ENCODE measurements around the gene SLC27A6.
A peak's percentile ranks its signal among the peaks of the same experiment; 100 is the strongest.

SLC27A6 gene

DNA sequence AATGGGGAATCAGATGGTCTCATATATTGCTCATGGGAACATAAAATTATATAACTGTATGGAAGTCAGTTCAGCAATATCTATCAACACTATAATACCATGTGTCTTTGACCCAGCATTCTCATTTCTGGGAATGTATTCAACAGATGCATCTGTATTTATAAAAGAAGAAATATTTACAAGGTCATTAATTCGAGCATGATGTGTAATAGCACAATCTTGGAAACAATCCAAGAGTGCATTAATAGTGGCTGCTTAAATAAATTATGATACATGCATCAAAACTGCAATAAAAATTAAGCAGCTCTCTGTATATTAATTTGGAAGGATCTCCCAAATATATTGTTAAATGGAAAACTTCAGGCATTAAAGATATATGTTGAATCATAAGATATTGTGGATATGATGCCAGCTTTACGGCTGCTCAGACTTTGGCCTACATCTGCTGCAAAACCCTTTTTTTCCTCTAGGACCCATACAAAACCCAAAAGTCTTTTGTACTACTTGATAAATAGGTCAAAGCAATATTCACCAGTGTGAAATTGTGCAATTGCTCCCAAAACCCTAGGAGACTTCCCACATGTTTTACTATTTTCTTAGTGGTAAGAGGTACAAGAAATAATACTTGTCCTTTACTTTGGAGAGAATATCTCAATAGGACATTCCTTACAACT is 84.0 kb downstream of the SLC27A6 start:
- Mint-ChIP-seq H3K9me3 (peaks cover 17% of the 10 kb centered on the region), H3K27me3 (peaks cover 19% of the 10 kb centered on the region), H3K4me1 (no peaks in the 10 kb centered on the region), H3K27ac (ENCODE audit: low read depth) (no peak overlapping the region), H3K4me3 (no peak overlapping the region), H3K36me3 (ENCODE audit: insufficient read depth) (no peaks in the 10 kb centered on the region)
- ATAC-seq (replicated peaks; ENCODE audit: extremely low read depth, poor library complexity, severe bottlenecking), result no peak
- no peak for DNase-seq (ENCODE audit: low spot score in 2 of 2)

DNA sequence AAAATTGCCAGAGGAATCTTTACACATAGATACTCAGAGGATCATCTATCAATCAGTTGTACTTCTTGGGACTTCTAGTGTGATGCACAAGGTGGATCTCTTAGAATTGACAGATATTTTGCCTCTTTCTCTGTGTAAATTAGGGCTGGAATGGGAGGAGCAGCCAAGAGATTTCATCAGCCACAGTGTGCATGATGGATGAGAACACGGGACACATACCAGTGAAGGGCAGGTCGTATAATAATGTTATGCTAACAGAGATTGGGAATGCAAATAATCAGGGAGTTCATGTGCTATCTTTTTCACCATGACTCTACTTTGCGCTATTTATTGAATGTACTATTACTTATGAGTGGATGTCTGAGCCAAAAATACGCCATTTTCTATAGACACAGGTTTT is 86.0 kb downstream of the SLC27A6 start:
- no peaks in the 10 kb centered on the region for H3K36me3 Mint-ChIP-seq (ENCODE audit: insufficient read depth)
- H3K4me3 Mint-ChIP-seq, result no peak overlapping the region
- H3K4me1 Mint-ChIP-seq, result no peaks in the 10 kb centered on the region
- H3K27me3 Mint-ChIP-seq, result peaks cover 39% of the 10 kb centered on the region
- H3K9me3 Mint-ChIP-seq, result no peaks in the 10 kb centered on the region
- ATAC-seq (replicated peaks; ENCODE audit: extremely low read depth, poor library complexity, severe bottlenecking) (no peak), DNase-seq (ENCODE audit: low spot score in 2 of 2) (no peak)
- H3K27ac Mint-ChIP-seq (ENCODE audit: low read depth), result no peak overlapping the region

DNA sequence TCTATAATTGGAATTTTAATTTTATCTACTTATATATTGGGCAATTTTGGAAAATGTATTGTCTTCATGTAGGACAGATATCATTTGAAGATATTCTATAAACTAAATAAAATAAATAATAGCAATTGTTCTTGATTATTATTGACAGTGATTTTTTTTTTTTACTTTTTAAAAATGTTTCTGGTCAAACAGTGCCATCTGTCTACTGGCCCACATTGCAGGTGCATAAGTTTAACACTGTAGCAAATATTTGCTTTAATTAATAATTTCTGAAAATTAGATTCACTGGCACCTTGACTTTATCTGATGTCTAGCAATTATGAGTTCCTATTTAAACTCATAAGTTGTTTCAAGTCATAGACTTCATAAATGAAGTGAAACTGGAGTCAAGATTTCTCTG is 88.2 kb downstream of the SLC27A6 start:
- Mint-ChIP-seq H3K27me3 (peaks cover 60% of the 10 kb centered on the region), H3K4me1 (no peaks in the 10 kb centered on the region), H3K36me3 (ENCODE audit: insufficient read depth) (no peaks in the 10 kb centered on the region), H3K9me3 (no peaks in the 10 kb centered on the region), H3K27ac (ENCODE audit: low read depth) (no peak overlapping the region), H3K4me3 (no peak overlapping the region)
- DNase-seq (ENCODE audit: low spot score in 2 of 2) (no peak), ATAC-seq (replicated peaks; ENCODE audit: extremely low read depth, poor library complexity, severe bottlenecking) (no peak)

DNA sequence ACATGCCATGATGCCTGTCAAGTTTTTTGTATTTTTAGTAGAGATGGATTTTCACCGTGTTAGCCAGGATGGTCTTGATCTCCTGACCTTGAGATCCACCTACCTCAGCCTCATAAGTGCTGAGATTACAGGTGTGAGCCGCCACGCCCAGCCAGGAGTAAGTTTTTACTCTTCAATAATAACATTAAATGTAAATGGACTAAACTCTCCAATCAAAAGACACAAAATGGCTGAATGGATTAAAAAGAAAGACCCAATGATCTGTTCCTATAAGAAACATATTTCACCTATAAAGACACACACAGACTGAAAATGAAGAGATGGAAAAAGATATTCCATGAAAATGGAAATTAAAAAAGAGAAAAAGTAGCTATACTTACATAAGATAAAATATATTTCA is 92.0 kb downstream of the SLC27A6 start:
- DNase-seq (ENCODE audit: low spot score in 2 of 2) (no peak), ATAC-seq (replicated peaks; ENCODE audit: extremely low read depth, poor library complexity, severe bottlenecking) (no peak)
- no peaks in the 10 kb centered on the region for H3K9me3 Mint-ChIP-seq
- no peaks in the 10 kb centered on the region for H3K36me3 Mint-ChIP-seq (ENCODE audit: insufficient read depth)
- no peak overlapping the region for H3K4me3 Mint-ChIP-seq
- H3K27ac Mint-ChIP-seq (ENCODE audit: low read depth), result peak overlapping the region; percentile 70
- no peaks in the 10 kb centered on the region for H3K4me1 Mint-ChIP-seq
- peaks cover 59% of the 10 kb centered on the region for H3K27me3 Mint-ChIP-seq

DNA sequence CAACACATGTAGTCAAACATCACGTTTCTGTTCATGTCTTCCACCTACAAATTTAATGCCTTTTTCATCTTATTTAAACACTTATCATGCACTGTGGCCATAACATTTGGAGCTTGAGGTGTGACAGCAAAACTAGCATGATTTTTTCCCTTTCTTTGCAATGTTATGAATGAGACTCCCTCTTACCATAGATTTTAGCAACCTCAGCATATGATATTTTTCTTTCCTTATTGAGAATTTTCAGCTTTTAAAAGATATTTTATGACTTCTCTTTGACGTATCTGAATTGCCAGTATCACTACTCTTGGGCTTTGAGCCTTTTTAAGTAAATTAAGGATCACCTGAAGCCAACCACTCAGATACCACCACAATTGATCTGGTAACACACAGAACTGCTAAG is 96.6 kb downstream of the SLC27A6 start:
- H3K27ac Mint-ChIP-seq (ENCODE audit: low read depth), result no peak overlapping the region
- no peak overlapping the region for H3K4me3 Mint-ChIP-seq
- H3K4me1 Mint-ChIP-seq, result no peaks in the 10 kb centered on the region
- H3K36me3 Mint-ChIP-seq (ENCODE audit: insufficient read depth), result no peaks in the 10 kb centered on the region
- DNase-seq (ENCODE audit: low spot score in 2 of 2) (no peak), ATAC-seq (replicated peaks; ENCODE audit: extremely low read depth, poor library complexity, severe bottlenecking) (no peak)
- peaks cover 43% of the 10 kb centered on the region for H3K27me3 Mint-ChIP-seq
- no peaks in the 10 kb centered on the region for H3K9me3 Mint-ChIP-seq

DNA sequence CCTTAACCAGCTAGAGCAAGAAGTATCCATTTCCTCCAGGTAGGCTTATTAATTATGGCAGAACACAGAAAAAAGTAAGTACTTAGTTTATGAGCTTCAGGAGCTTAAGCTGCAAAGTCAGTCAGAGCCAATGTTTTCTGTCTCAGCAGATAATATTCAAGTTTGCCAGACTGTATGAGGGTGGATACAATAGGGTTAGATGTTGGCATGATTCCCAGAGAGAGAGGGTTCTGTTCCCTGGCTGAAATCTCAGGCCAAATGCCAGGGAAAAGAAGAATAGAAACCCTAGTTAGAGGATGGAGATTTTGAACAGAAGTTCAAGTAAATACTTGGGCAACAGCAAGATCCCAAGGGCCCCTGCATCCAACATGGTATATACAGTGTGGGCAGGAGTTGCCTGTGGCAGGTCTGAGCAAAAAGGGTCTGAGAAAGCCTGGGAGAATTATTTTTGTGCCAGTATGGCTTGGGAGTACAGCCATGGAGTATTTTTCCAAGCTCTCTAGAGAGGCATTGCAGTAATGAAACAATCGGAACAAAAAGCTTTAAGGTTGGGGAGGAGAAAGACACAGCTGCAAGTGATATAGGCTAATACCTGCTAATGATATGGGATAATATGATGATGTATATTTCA is 98.3 kb downstream of the SLC27A6 start:
- Mint-ChIP-seq H3K27me3 (peaks cover 28% of the 10 kb centered on the region), H3K36me3 (ENCODE audit: insufficient read depth) (no peaks in the 10 kb centered on the region), H3K27ac (ENCODE audit: low read depth) (no peak overlapping the region), H3K4me1 (no peaks in the 10 kb centered on the region), H3K9me3 (no peaks in the 10 kb centered on the region), H3K4me3 (no peak overlapping the region)
- DNase-seq (ENCODE audit: low spot score in 2 of 2), result no peak
- no peak for ATAC-seq (replicated peaks; ENCODE audit: extremely low read depth, poor library complexity, severe bottlenecking)

DNA sequence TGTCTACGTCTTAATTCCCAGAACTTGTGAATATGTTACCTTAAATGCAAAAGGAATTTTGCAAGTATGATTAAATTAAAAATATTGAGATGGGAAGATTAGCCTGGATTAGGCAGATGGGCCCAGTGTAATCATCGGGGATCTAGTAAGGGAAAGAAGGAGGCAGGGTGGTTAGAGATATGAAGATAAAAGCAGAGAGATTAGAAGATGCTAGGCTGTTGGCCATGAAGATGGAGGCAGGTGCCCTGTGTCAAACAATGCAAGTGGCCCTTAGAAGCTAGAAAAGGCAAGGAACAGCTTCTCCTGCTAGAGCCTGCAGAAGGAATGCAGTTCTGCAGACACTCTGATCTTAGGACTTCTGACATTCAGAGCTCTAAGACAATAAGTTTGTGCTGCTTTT is 100.4 kb downstream of the SLC27A6 start:
- Mint-ChIP-seq H3K36me3 (ENCODE audit: insufficient read depth) (no peaks in the 10 kb centered on the region), H3K9me3 (no peaks in the 10 kb centered on the region), H3K27me3 (peaks cover 25% of the 10 kb centered on the region), H3K27ac (ENCODE audit: low read depth) (no peak overlapping the region), H3K4me3 (no peak overlapping the region), H3K4me1 (no peaks in the 10 kb centered on the region)
- ATAC-seq (replicated peaks; ENCODE audit: extremely low read depth, poor library complexity, severe bottlenecking), result no peak
- no peak for DNase-seq (ENCODE audit: low spot score in 2 of 2)

DNA sequence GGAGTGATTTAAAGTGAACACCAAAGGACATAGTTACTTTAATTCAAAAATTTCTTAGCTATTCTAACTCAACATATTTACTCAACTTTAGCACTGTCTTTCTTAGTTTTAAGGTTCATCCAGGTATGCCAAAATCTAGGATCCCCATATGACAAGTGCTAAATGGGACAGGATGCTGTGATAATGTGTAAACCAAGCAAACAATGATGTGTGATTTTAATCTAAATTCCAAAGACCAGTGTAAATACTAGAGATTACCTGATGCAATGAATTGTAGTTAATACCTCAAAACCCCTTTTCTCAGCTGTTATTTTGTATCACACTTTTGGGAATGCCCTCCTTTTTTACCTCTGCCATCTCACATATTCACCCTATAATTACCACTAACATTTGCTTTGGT is 102.5 kb downstream of the SLC27A6 start:
- peaks cover 26% of the 10 kb centered on the region for H3K27me3 Mint-ChIP-seq

DNA sequence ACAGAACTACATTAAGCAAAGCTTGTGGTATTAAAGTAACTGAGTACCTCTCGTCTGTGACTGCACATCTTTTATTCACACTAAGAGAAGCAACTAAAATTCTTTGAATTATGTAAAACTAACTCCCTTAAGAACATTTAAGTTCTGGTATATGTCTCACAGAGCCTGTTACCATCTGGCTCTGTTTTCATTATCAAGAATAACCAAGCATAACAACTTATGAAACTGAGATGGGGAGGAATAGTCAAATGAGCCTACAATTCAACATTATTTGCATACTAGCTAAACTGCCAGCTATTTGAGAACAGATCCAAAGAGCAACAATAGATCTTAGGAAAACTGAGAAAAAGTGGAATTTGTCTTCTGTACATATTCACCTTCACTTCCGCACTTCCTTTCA is 104.0 kb downstream of the SLC27A6 start:
- H3K4me1 Mint-ChIP-seq, result no peaks in the 10 kb centered on the region
- DNase-seq (ENCODE audit: low spot score in 2 of 2) (no peak), ATAC-seq (replicated peaks; ENCODE audit: extremely low read depth, poor library complexity, severe bottlenecking) (no peak)
- H3K4me3 Mint-ChIP-seq, result no peak overlapping the region
- no peak overlapping the region for H3K27ac Mint-ChIP-seq (ENCODE audit: low read depth)
- H3K27me3 Mint-ChIP-seq, result peaks cover 31% of the 10 kb centered on the region
- H3K9me3 Mint-ChIP-seq, result no peaks in the 10 kb centered on the region
- H3K36me3 Mint-ChIP-seq (ENCODE audit: insufficient read depth), result no peaks in the 10 kb centered on the region

More for the DNA sequence above, 102.5 kb downstream of the SLC27A6 start:
- no peak overlapping the region for H3K4me3 Mint-ChIP-seq
- DNase-seq (ENCODE audit: low spot score in 2 of 2), result no peak
- H3K9me3 Mint-ChIP-seq, result no peaks in the 10 kb centered on the region
- no peaks in the 10 kb centered on the region for H3K36me3 Mint-ChIP-seq (ENCODE audit: insufficient read depth)
- no peaks in the 10 kb centered on the region for H3K4me1 Mint-ChIP-seq
- no peak overlapping the region for H3K27ac Mint-ChIP-seq (ENCODE audit: low read depth)
- no peak for ATAC-seq (replicated peaks; ENCODE audit: extremely low read depth, poor library complexity, severe bottlenecking)

DNA sequence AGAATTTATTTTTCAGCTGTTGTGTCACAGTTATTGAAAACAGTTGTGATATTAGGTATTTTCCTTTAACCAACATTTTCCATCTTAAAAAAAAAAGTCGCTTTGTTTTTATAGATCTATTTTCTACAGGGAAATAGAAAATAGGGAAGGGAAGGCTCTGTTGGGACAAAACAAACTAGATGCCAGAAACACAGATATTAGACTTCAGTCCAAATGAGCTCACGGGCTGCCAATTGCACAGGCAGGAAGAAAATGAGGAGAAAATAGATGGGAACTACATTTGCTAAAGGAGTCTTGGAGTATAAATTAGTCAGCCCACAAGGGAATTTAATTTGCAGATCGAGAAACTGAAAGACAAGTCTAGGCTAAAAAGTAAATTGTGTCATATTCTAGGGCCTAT is 107.8 kb downstream of the SLC27A6 start:
- Mint-ChIP-seq H3K36me3 (ENCODE audit: insufficient read depth) (peaks cover 3% of the 10 kb centered on the region), H3K27me3 (peaks cover 40% of the 10 kb centered on the region)
- no peak for ATAC-seq (replicated peaks; ENCODE audit: extremely low read depth, poor library complexity, severe bottlenecking)

DNA sequence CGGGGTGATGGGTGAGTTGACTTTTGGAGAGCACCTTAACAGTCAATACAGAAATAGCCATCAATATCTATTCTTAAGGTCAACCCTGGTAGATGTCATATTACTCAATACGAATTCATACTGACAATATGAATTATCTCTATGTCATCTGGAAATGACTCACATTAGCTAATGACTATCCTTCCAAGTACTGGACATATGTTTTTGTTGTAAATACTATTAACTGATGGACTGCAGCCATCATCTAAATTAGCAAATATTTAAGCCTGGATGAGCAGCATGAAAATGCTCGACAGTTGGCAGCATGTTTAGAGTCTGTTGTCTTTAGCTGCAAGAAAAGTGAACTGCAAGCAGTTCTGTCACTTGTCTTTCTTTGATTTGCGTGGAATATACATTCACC is 109.6 kb downstream of the SLC27A6 start:
- no peaks in the 10 kb centered on the region for H3K4me1 Mint-ChIP-seq
- no peak overlapping the region for H3K27ac Mint-ChIP-seq (ENCODE audit: low read depth)
- peaks cover 3% of the 10 kb centered on the region for H3K36me3 Mint-ChIP-seq (ENCODE audit: insufficient read depth)
- no peak for ATAC-seq (replicated peaks; ENCODE audit: extremely low read depth, poor library complexity, severe bottlenecking)
- no peak overlapping the region for H3K4me3 Mint-ChIP-seq
- H3K27me3 Mint-ChIP-seq, result peaks cover 25% of the 10 kb centered on the region
- no peaks in the 10 kb centered on the region for H3K9me3 Mint-ChIP-seq
- no peak for DNase-seq (ENCODE audit: low spot score in 2 of 2)

More for the DNA sequence above, 107.8 kb downstream of the SLC27A6 start:
- Mint-ChIP-seq H3K27ac (ENCODE audit: low read depth) (no peak overlapping the region), H3K9me3 (no peaks in the 10 kb centered on the region), H3K4me1 (no peaks in the 10 kb centered on the region), H3K4me3 (no peak overlapping the region)
- no peak for DNase-seq (ENCODE audit: low spot score in 2 of 2)

DNA sequence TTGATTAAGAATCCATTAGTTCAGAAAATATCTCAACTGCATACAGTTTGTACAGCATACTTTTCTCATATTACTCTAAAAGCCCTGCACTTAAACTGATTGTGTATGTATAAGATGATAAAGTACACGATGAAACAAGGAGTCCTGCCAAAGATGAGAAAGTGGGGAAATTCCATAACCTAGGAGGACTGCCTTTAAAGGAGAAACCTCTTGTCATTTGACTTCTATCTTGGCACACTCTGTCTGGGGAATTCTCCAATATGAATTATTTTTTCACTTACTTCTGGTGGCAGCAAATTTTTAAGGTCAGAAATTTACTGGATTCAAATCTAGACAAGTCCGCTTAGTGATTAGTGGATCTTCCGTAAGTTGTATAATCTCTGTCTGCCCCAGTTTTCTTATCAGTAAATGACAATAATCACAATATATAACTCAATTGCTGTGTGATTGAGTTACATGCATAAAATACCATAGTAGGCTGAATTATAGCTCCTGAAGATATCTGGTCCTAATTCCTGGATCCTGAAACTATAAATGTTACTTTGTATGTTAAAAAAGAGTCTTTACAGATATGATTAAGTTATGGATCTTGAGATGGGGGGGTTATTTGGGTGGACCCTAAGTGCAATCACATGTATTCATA is 112.3 kb downstream of the SLC27A6 start:
- H3K27ac Mint-ChIP-seq (ENCODE audit: low read depth), result no peak overlapping the region
- peaks cover 34% of the 10 kb centered on the region for H3K27me3 Mint-ChIP-seq
- DNase-seq (ENCODE audit: low spot score in 2 of 2) (no peak), ATAC-seq (replicated peaks; ENCODE audit: extremely low read depth, poor library complexity, severe bottlenecking) (no peak)
- H3K4me1 Mint-ChIP-seq, result no peaks in the 10 kb centered on the region
- H3K36me3 Mint-ChIP-seq (ENCODE audit: insufficient read depth), result peaks cover 3% of the 10 kb centered on the region
- no peak overlapping the region for H3K4me3 Mint-ChIP-seq
- H3K9me3 Mint-ChIP-seq, result no peaks in the 10 kb centered on the region

DNA sequence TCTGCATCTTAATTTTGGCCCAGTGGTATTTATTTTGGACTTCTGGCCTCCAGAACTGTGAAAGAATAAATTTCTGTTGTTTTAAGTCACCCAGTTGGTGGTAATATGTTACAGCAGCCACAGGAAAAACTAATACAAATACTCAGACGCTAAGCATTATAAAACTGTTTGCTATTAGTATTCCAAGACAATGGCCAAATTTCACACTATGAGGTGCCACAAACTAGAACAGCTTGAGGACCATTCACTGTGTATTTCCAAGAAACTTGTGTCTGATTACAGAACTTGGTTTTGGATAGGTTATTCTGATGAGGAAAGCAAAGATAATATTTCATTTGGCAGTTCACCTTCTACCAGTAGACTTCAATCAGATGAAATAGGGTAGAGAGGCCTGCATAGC is 113.0 kb downstream of the SLC27A6 start:
- no peaks in the 10 kb centered on the region for H3K4me1 Mint-ChIP-seq
- ATAC-seq (replicated peaks; ENCODE audit: extremely low read depth, poor library complexity, severe bottlenecking), result no peak
- H3K27ac Mint-ChIP-seq (ENCODE audit: low read depth), result no peak overlapping the region
- peaks cover 35% of the 10 kb centered on the region for H3K27me3 Mint-ChIP-seq
- no peak for DNase-seq (ENCODE audit: low spot score in 2 of 2)
- no peak overlapping the region for H3K4me3 Mint-ChIP-seq
- H3K9me3 Mint-ChIP-seq, result no peaks in the 10 kb centered on the region
- H3K36me3 Mint-ChIP-seq (ENCODE audit: insufficient read depth), result peaks cover 3% of the 10 kb centered on the region

Data from central memory CD8-positive, alpha-beta T cell (primary cell).